Neuronal stem cell (in vitro differentiated cells): Measurements from ENCODE around the gene NECTIN1.

Experiments
- DNase-seq: peaks from one replicate; pipeline ENCODE4 v3.0.0-alpha.2; 2013; ENCODE audit warnings: low spot score
- H2AFZ ChIP-seq: one replicate; pipeline ENCODE4 v1.6.1; 2013; ENCODE audit warnings: mild to moderate bottlenecking, low read length, inconsistent platforms
- H2AK5ac ChIP-seq: 2 replicates; pipeline ENCODE4 v1.6.1; 2013; ENCODE audit warnings: low read depth, mild to moderate bottlenecking, inconsistent platforms, low read length, moderate library complexity, mixed read lengths
- H2BK120ac ChIP-seq: 2 replicates; pipeline ENCODE4 v1.6.1; 2013; ENCODE audit warnings: low read depth, mild to moderate bottlenecking, inconsistent platforms, low read length, moderate library complexity, mixed read lengths
- H2BK12ac ChIP-seq: one replicate; pipeline ENCODE4 v1.6.1; 2013; ENCODE audit warnings: low read length, inconsistent platforms
- H2BK15ac ChIP-seq: 2 replicates; pipeline ENCODE4 v1.6.1; 2013; ENCODE audit warnings: mild to moderate bottlenecking, low read length, inconsistent platforms, mixed read lengths
- H2BK5ac ChIP-seq: one replicate; pipeline ENCODE4 v1.6.1; 2013; ENCODE audit warnings: inconsistent platforms, mild to moderate bottlenecking, low read length, moderate library complexity
- H3K14ac ChIP-seq: one replicate; pipeline ENCODE4 v1.6.1; 2013; ENCODE audit warnings: low read length, inconsistent platforms
- H3K18ac ChIP-seq: 2 replicates; pipeline ENCODE4 v1.6.1; 2013; ENCODE audit warnings: low read length, inconsistent platforms
- H3K23ac ChIP-seq: 2 replicates; pipeline ENCODE4 v1.6.1; 2013; ENCODE audit warnings: low read depth, mild to moderate bottlenecking, mixed read lengths, low read length, inconsistent platforms; ENCODE audit not compliant: poor library complexity
- H3K27ac ChIP-seq: replicated peaks from 3 replicates; pipeline ENCODE4 v1.5.1; 2013; ENCODE audit warnings: low read length, inconsistent platforms
- H3K27me3 ChIP-seq, 3 experiments: 2 replicates each; pipeline ENCODE4 v1.6.1; 2013; ENCODE audit warnings: low read length in 3 of 3, mild to moderate bottlenecking in 2 of 3, inconsistent platforms in 1 of 3, low read depth in 1 of 3, mixed read lengths in 1 of 3, moderate library complexity in 1 of 3; ENCODE audit not compliant: control insufficient read depth in 3 of 3, insufficient read depth in 3 of 3
- H3K36me3 ChIP-seq, 2 donors: replicated peaks in 1 of 2; 2 replicates each; pipeline ENCODE4 v1.6.1; 2013; ENCODE audit warnings: low read length in 2 of 2; ENCODE audit not compliant: control insufficient read depth in 2 of 2, insufficient read depth in 2 of 2
- H3K4ac ChIP-seq: 2 replicates; pipeline ENCODE4 v1.6.1; 2013; ENCODE audit warnings: inconsistent platforms, mild to moderate bottlenecking, low read length, moderate library complexity
- H3K4me1 ChIP-seq, 2 donors: 1 replicate in 1 of 2; 2 replicates in 1 of 2; pipeline ENCODE4 v1.6.1; 2013; ENCODE audit warnings: low read length in 2 of 2, low read depth in 1 of 2; ENCODE audit not compliant: control insufficient read depth in 2 of 2, insufficient read depth in 1 of 2
- H3K4me2 ChIP-seq: one replicate; pipeline ENCODE4 v1.6.1; 2013; ENCODE audit warnings: mild to moderate bottlenecking, low read length, inconsistent platforms; ENCODE audit not compliant: insufficient read depth, poor library complexity, severe bottlenecking
- H3K4me3 ChIP-seq, 2 donors: 2 replicates each; pipeline ENCODE4 v1.5.1; 2013; ENCODE audit warnings: low read length in 2 of 2, mild to moderate bottlenecking in 2 of 2, inconsistent platforms in 1 of 2, moderate library complexity in 1 of 2
- H3K79me1 ChIP-seq: one replicate; pipeline ENCODE4 v1.6.1; 2013; ENCODE audit warnings: low read depth, mild to moderate bottlenecking, inconsistent platforms, low read length, moderate library complexity
- H3K9ac ChIP-seq: one replicate; pipeline ENCODE4 v1.6.1; 2013; ENCODE audit warnings: mild to moderate bottlenecking, low read depth, low read length, inconsistent platforms; ENCODE audit not compliant: poor library complexity
- H3K9me3 ChIP-seq, 2 donors: replicated peaks in 1 of 2; 2 replicates each; pipeline versions ENCODE3 to v1.6.1; 2013; ENCODE audit warnings: low read length in 2 of 2, mild to moderate bottlenecking in 2 of 2, inconsistent platforms in 1 of 2, low read depth in 1 of 2, mixed read lengths in 1 of 2, moderate library complexity in 1 of 2; ENCODE audit not compliant: control insufficient read depth in 2 of 2, insufficient read depth in 1 of 2
- H4K8ac ChIP-seq: one replicate; pipeline ENCODE4 v1.6.1; 2013; ENCODE audit warnings: low read depth, mild to moderate bottlenecking, inconsistent platforms, low read length, moderate library complexity
- H4K91ac ChIP-seq: one replicate; pipeline ENCODE4 v1.6.1; 2013; ENCODE audit warnings: low read length, low read depth, mild to moderate bottlenecking, inconsistent platforms; ENCODE audit not compliant: poor library complexity
- WGBS, 2 donors: extraction: QIAGEN DNeasy Blood & Tissue Kit; methylation state at CpG; one replicate each; pipeline ENCODE4 v1.1.7; 2013; ENCODE audit warnings: missing lambda C conversion rate in 2 of 2, mixed read lengths in 1 of 2; ENCODE audit not compliant: insufficient read length in 2 of 2, insufficient replicate concordance in 1 of 2; ENCODE audit errors: extremely low coverage in 2 of 2; 5-methylcytosine and 5-hydroxymethylcytosine counted together

NECTIN1 gene

DNA sequence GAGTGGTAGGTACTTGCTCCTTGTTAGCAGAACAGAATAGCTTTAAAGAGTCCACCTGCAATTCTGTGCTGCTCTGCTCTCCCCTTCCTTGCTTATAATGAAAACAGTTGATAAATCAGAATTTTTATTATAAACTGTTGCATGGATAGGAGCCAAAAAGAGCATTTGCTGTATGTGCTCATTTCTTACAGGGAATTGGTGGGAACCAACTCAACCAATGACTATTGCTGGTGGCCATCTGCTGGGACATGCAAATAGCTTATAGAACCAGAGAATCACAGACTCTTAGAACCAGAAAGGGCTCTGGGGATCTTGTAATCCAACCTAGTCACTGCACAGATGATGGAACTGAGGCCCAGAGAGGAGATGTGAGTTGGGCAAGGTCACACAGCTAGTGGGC lies 43.1 kb upstream of the NECTIN1 start:
- Histone ChIP-seq H3K79me1 (no peaks in the 10 kb centered on the region), H3K14ac (no peak overlapping the region), H3K23ac (no peak overlapping the region), H3K4me2 (no peak overlapping the region), H3K4me3 (no peak overlapping the region), H2AK5ac (no peak overlapping the region), H4K91ac (no peak overlapping the region), H3K4me1 (no peaks in the 10 kb centered on the region), H3K18ac (no peak overlapping the region), H3K27me3 (peaks cover 0 to 3% (median 0%) of the 10 kb centered on the region in 3 experiments), H4K8ac (no peak overlapping the region), H3K36me3 (no peaks in the 10 kb centered on the region), H3K9ac (no peak overlapping the region), H3K4ac (no peak overlapping the region), H2AFZ (no peak overlapping the region), H3K9me3 (peaks cover 0 to 3% of the 10 kb centered on the region in 2 donors), H3K27ac (no peak overlapping the region), H2BK15ac (no peak overlapping the region), H2BK120ac (no peak overlapping the region), H2BK5ac (no peak overlapping the region), H2BK12ac (no peak overlapping the region)
- no peak for DNase-seq

DNA sequence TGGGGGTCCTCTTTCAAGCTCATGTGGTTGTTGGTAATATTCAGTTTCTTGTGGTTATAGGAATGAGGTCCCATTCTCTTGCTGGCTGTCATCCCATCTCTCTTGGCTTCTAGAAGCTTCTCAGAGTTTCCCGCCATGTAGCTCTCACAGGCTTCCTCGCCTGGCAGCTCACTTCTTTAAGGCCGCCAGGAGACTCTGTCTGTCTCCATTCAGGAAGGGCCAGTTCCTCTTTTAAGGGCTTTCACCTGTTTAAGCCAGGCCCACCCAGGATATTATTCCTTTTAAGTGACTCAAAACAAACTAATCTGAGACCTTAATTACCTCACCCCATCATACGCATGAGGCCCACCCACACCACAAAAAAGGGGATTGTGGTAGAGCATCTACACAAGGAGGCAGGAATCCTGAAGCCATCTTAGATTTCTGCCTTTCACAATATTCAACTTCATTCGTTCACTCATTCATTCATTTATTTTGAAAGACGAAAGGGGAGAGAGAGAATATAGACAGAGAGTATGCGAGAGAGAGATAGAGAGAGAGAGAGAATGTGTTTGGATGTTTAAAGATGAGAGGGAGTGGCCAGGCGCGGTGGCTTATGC lies 42.3 kb upstream of the NECTIN1 start:
- H3K23ac ChIP-seq = no peak overlapping the region
- no peaks in the 10 kb centered on the region for H3K4me1 ChIP-seq
- no peak overlapping the region for H4K8ac ChIP-seq
- H3K4me2 ChIP-seq = no peak overlapping the region
- no peak overlapping the region for H3K9ac ChIP-seq
- WGBS, 2 donors = 100% methylated on average over 2 of the region's 9 CpGs; no CpG with 5 or more reads in 1 of the 2 donors
- no peak overlapping the region for H2BK120ac ChIP-seq
- H3K9me3 ChIP-seq = peaks cover 0 to 3% of the 10 kb centered on the region in 2 donors
- no peak overlapping the region for H3K18ac ChIP-seq
- no peak overlapping the region for H2BK12ac ChIP-seq
- H4K91ac ChIP-seq = no peak overlapping the region
- H2AFZ ChIP-seq = no peak overlapping the region
- H3K4me3 ChIP-seq = no peak overlapping the region
- H2AK5ac ChIP-seq = no peak overlapping the region
- no peak overlapping the region for H3K4ac ChIP-seq
- H3K79me1 ChIP-seq = no peaks in the 10 kb centered on the region
- no peak for DNase-seq
- no peak overlapping the region for H3K27ac ChIP-seq
- H3K36me3 ChIP-seq = no peaks in the 10 kb centered on the region
- H2BK15ac ChIP-seq = no peak overlapping the region
- H2BK5ac ChIP-seq = no peak overlapping the region
- no peak overlapping the region for H3K14ac ChIP-seq
- H3K27me3 ChIP-seq = peaks cover 0 to 3% (median 0%) of the 10 kb centered on the region in 3 experiments

DNA sequence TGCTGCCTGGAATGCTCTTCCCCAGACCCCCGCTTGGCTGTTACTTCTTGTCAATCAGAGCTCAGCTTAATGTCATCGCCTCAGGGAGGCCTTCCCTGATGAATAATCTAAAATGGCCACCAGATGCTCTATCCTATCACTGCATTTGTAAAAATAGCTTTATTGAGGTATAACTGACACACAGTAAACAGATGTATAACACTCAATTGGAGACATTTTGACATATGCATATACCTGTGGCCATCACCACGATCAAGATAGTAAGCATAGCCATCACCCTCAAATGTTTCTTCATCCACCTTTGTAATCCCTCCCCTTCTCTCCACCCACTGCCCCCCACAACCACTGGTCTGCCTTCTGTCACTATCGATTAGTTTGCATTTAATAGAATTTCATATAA lies 36.6 kb upstream of the NECTIN1 start:
- Histone ChIP-seq H2BK12ac (no peak overlapping the region), H3K9ac (no peak overlapping the region), H3K4me1 (peaks cover 0 to 5% of the 10 kb centered on the region in 2 donors), H3K27ac (no peak overlapping the region), H3K23ac (no peak overlapping the region), H2AK5ac (no peak overlapping the region), H2AFZ (no peak overlapping the region), H4K91ac (no peak overlapping the region), H2BK15ac (no peak overlapping the region), H3K4me2 (no peak overlapping the region), H3K27me3 (no peaks in the 10 kb centered on the region), H2BK120ac (no peak overlapping the region), H3K9me3 (peaks cover 0 to 3% of the 10 kb centered on the region in 2 donors), H3K36me3 (no peaks in the 10 kb centered on the region), H3K4me3 (no peak overlapping the region), H3K14ac (no peak overlapping the region), H2BK5ac (no peak overlapping the region), H3K79me1 (no peaks in the 10 kb centered on the region), H3K18ac (no peak overlapping the region), H4K8ac (no peak overlapping the region), H3K4ac (no peak overlapping the region)
- DNase-seq = no peak
- WGBS, 2 donors = no CpG with 5 or more reads among the region's 4 CpGs

DNA sequence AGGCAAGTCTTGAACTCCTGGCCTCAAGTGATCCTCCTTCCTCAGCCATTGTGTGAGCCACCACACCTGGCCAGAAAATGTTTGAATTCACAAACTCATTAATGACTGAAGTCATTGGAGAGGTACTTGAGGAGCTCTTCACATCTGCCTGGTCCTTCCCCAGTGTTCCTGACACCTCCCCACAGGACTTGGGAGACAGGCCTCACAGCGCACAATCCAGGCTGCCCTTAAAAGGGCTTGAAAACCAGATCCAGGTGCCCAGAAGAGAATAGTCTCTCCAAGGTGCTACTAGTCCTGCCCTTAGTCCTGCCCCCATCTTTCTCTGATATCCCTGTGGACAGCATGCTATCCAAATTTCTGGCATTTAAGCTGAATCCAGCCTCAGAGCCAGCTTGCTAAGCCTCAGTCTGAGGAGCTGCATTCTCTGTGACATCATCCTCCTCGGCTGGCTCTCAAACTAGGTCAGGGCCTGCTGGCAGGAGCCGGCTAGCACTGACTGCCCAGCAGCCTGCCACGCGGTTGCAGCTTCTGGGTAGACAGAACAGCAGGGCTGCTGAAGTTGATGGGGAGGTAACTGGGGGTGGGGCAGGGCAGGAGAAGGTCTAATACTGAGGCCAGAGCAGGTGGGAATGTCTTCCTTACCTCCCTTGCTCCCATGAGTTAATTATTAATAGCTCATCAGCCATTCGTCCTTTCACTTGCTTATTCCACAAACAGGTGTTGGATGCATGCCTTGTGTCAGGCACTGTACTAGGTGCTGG lies 35.3 kb upstream of the NECTIN1 start:
- no peak overlapping the region for H2AK5ac ChIP-seq
- no peak overlapping the region for H3K18ac ChIP-seq
- H3K4ac ChIP-seq = no peak overlapping the region
- no peak for DNase-seq
- H2BK5ac ChIP-seq = no peak overlapping the region
- no peak overlapping the region for H2AFZ ChIP-seq
- H4K91ac ChIP-seq = no peak overlapping the region
- no CpG with 5 or more reads among the region's 6 CpGs for WGBS, 2 donors
- H2BK12ac ChIP-seq = no peak overlapping the region
- H3K14ac ChIP-seq = no peak overlapping the region
- peaks cover 0 to 8% of the 10 kb centered on the region in 2 donors for H3K4me1 ChIP-seq
- H3K23ac ChIP-seq = no peak overlapping the region
- H3K36me3 ChIP-seq = no peaks in the 10 kb centered on the region
- no peak overlapping the region for H3K9ac ChIP-seq
- no peaks in the 10 kb centered on the region for H3K79me1 ChIP-seq
- no peak overlapping the region for H3K27ac ChIP-seq
- no peak overlapping the region for H3K4me3 ChIP-seq
- peaks cover 0 to 3% of the 10 kb centered on the region in 2 donors for H3K9me3 ChIP-seq
- no peak overlapping the region for H4K8ac ChIP-seq
- H2BK15ac ChIP-seq = no peak overlapping the region
- H3K27me3 ChIP-seq = no peaks in the 10 kb centered on the region
- H2BK120ac ChIP-seq = no peak overlapping the region
- no peak overlapping the region for H3K4me2 ChIP-seq
